Panc1 (cell line): Measurements from ENCODE around the gene DCUN1D3. TPM values are rescaled to one million over a fixed set of nuclear protein-coding genes. Genes with fewer than 3 reads are reported as not detected.

ENCODE experiments used
- ATAC-seq: fragments of 200-7000 bp; cut with Tn5 transposase; 2 replicates; pipeline ENCODE4 v1.9.1; 2020; ENCODE audit warnings: mild to moderate bottlenecking, moderate library complexity
- BruUV-seq: library from RNA; stranded (reverse); fragments of 400-500 nt; replicated peaks from 2 replicates; lab custom pipeline; 2021; lab: Mats Ljungman, UMichigan
- CTCF ChIA-PET: fragments of 300-600 bp; sonication (Branson Sonifier 250); formaldehyde crosslinking; loops from one replicate; lab custom pipeline; 2022; ENCODE audit warnings: antibody characterized with exemption; lab: Charles Lee
- POLR2A ChIA-PET: fragments of 300-600 bp; sonication (Branson Sonifier 250); formaldehyde crosslinking; loops from one replicate; lab custom pipeline; 2022; ENCODE audit warnings: antibody characterized with exemption; lab: Charles Lee
- DNase-seq: peaks from one replicate; pipeline ENCODE4 v3.0.0-alpha.2; 2010; ENCODE audit warnings: low read depth, low spot score
- H3K27ac ChIP-seq: 2 replicates; pipeline ENCODE4 v1.5.1; 2011; ENCODE audit warnings: mild to moderate bottlenecking, low read length, inconsistent platforms
- H3K27me3 ChIP-seq: fragments of 200-500 bp; sonication (Bioruptor generic); 2 replicates; pipeline ENCODE4 v1.6.0; 2014; ENCODE audit warnings: low read length, inconsistent platforms; ENCODE audit not compliant: control insufficient read depth, insufficient read depth
- H3K36me3 ChIP-seq: fragments of 200-500 bp; sonication (Bioruptor generic); 2 replicates; pipeline ENCODE4 v1.5.1; 2014; ENCODE audit warnings: inconsistent platforms, mild to moderate bottlenecking, low read length, moderate library complexity; ENCODE audit not compliant: control insufficient read depth, insufficient read depth
- H3K4me1 ChIP-seq: 2 replicates; pipeline ENCODE4 v1.5.1; 2011; ENCODE audit warnings: inconsistent platforms, mild to moderate bottlenecking, low read length, moderate library complexity; ENCODE audit not compliant: control insufficient read depth, insufficient read depth
- H3K4me3 ChIP-seq, 2 experiments: 2 replicates each; pipeline ENCODE4 v1.5.1; 2011 to 2012; ENCODE audit warnings: low read depth in 2 of 2, low read length in 2 of 2, mild to moderate bottlenecking in 2 of 2, inconsistent platforms in 1 of 2, moderate library complexity in 1 of 2
- H3K9me3 ChIP-seq: fragments of 200-500 bp; sonication (Bioruptor generic); 2 replicates; pipeline ENCODE4 v1.5.1; 2014; ENCODE audit warnings: low read depth, mild to moderate bottlenecking, inconsistent platforms, low read length, moderate library complexity; ENCODE audit not compliant: control insufficient read depth, insufficient read depth
- POLR2AphosphoS5 ChIP-seq: IDR thresholded peaks from 2 replicates; pipeline ENCODE4 v1.6.1; 2012; ENCODE audit warnings: mild to moderate bottlenecking, low read depth, low read length, moderate library complexity
- SIN3A ChIP-seq: IDR thresholded peaks from 2 replicates; pipeline ENCODE4 v1.6.1; 2012; ENCODE audit warnings: low read depth, mild to moderate bottlenecking, low read length, moderate library complexity, borderline replicate concordance; ENCODE audit not compliant: insufficient read depth
- TCF7L2 ChIP-seq: IDR thresholded peaks from 2 replicates; pipeline ENCODE4 v1.6.1; 2011; ENCODE audit warnings: mild to moderate bottlenecking, low read depth, low read length, inconsistent platforms
- in situ Hi-C: cut with HindIII; loops from 2 replicates; pipeline ENCODE4 v1.10.0; 2016; ENCODE audit warnings: low sequenced_read_pairs, low pct_unique_long_range_greater_than_20kb
- intact Hi-C: fragments of 100-400 bp; cut with micrococcal nuclease; formaldehyde crosslinking; loops from one replicate; pipeline ENCODE4 v1.10.0; 2022; ENCODE audit not compliant: unreplicated experiment
- total RNA-seq: library from RNA; stranded (reverse); gene quantifications from one replicate; pipeline ENCODE4 v1.2.1, GENCODE V29; 2021; ENCODE audit not compliant: unreplicated experiment
- TF ChIP-seq, protein P1 (sequence below), 2 experiments: IDR thresholded peaks; 2 replicates each; pipeline ENCODE4 v1.6.1; 2011 to 2012; ENCODE audit warnings: low read depth in 2 of 2, control low read depth in 1 of 2, low read length in 1 of 2, mild to moderate bottlenecking in 1 of 2, moderate library complexity in 1 of 2; ENCODE audit not compliant: insufficient read depth in 1 of 2
- TF ChIP-seq, protein P2 (sequence below): fragments of 450-650 bp; IDR thresholded peaks from 2 replicates; pipeline ENCODE4 v1.5.1; 2017; ENCODE audit warnings: mild to moderate bottlenecking

DCUN1D3 gene
- total RNA-seq, 1 experiment from 2014 or later = 23.5 TPM

DNA sequence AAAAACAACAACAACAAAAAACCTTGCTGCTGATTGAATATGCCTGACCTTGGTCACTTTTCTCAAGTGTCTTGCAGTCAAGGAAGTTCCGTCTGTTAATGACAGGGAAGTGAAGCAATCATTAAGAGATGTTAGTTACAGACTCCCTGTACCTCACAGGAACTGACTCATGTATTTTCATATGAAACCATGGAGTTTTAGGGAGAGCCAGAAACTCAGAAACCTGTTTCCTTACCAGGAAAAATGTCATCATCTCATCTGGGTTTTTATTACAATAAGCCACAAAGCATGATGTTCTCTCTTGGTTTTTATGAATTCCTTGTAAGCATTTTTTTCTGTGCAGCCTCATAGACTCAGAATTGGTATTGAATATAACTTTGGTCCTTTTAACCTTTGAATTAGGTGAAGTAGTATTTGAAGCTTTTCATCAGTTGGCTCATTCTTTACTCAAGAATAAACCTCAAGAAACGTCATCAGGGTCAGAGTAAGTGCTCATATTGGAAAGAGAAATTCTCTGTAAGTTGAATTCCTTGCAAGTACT is 10.7 kb upstream of the DCUN1D3 start:
- no peak overlapping the region for H3K4me3 ChIP-seq
- DNase-seq (no peak), ATAC-seq (peak; percentile 32; the same call in 1 of the 2 replicates)
- no peaks in the 10 kb centered on the region for H3K9me3 ChIP-seq
- no peaks in the 10 kb centered on the region for H3K27me3 ChIP-seq
- CTCF ChIA-PET = no interaction called here
- TF ChIP-seq POLR2AphosphoS5 = no peak
- no peak for TF ChIP-seq TCF7L2
- no peak for TF ChIP-seq SIN3A
- TF ChIP-seq, protein P1, sequence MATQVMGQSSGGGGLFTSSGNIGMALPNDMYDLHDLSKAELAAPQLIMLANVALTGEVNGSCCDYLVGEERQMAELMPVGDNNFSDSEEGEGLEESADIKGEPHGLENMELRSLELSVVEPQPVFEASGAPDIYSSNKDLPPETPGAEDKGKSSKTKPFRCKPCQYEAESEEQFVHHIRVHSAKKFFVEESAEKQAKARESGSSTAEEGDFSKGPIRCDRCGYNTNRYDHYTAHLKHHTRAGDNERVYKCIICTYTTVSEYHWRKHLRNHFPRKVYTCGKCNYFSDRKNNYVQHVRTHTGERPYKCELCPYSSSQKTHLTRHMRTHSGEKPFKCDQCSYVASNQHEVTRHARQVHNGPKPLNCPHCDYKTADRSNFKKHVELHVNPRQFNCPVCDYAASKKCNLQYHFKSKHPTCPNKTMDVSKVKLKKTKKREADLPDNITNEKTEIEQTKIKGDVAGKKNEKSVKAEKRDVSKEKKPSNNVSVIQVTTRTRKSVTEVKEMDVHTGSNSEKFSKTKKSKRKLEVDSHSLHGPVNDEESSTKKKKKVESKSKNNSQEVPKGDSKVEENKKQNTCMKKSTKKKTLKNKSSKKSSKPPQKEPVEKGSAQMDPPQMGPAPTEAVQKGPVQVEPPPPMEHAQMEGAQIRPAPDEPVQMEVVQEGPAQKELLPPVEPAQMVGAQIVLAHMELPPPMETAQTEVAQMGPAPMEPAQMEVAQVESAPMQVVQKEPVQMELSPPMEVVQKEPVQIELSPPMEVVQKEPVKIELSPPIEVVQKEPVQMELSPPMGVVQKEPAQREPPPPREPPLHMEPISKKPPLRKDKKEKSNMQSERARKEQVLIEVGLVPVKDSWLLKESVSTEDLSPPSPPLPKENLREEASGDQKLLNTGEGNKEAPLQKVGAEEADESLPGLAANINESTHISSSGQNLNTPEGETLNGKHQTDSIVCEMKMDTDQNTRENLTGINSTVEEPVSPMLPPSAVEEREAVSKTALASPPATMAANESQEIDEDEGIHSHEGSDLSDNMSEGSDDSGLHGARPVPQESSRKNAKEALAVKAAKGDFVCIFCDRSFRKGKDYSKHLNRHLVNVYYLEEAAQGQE (IDR thresholded peaks at IDR 0.05; ENCODE audit: insufficient read depth in 1 of 2, low read depth in 2 of 2, low read length in 1 of 2) = no peak
- TF ChIP-seq, protein P2, sequence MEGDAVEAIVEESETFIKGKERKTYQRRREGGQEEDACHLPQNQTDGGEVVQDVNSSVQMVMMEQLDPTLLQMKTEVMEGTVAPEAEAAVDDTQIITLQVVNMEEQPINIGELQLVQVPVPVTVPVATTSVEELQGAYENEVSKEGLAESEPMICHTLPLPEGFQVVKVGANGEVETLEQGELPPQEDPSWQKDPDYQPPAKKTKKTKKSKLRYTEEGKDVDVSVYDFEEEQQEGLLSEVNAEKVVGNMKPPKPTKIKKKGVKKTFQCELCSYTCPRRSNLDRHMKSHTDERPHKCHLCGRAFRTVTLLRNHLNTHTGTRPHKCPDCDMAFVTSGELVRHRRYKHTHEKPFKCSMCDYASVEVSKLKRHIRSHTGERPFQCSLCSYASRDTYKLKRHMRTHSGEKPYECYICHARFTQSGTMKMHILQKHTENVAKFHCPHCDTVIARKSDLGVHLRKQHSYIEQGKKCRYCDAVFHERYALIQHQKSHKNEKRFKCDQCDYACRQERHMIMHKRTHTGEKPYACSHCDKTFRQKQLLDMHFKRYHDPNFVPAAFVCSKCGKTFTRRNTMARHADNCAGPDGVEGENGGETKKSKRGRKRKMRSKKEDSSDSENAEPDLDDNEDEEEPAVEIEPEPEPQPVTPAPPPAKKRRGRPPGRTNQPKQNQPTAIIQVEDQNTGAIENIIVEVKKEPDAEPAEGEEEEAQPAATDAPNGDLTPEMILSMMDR = no peak
- POLR2A ChIA-PET = no interaction called here
- H3K4me1 ChIP-seq = peaks cover 35% of the 10 kb centered on the region
- no TSS peak for BruUV-seq
- intact Hi-C loops = no loop called here
- H3K27ac ChIP-seq = peak overlapping the region; percentile 64
- in situ Hi-C loops = no loop called here
- no peaks in the 10 kb centered on the region for H3K36me3 ChIP-seq

DNA sequence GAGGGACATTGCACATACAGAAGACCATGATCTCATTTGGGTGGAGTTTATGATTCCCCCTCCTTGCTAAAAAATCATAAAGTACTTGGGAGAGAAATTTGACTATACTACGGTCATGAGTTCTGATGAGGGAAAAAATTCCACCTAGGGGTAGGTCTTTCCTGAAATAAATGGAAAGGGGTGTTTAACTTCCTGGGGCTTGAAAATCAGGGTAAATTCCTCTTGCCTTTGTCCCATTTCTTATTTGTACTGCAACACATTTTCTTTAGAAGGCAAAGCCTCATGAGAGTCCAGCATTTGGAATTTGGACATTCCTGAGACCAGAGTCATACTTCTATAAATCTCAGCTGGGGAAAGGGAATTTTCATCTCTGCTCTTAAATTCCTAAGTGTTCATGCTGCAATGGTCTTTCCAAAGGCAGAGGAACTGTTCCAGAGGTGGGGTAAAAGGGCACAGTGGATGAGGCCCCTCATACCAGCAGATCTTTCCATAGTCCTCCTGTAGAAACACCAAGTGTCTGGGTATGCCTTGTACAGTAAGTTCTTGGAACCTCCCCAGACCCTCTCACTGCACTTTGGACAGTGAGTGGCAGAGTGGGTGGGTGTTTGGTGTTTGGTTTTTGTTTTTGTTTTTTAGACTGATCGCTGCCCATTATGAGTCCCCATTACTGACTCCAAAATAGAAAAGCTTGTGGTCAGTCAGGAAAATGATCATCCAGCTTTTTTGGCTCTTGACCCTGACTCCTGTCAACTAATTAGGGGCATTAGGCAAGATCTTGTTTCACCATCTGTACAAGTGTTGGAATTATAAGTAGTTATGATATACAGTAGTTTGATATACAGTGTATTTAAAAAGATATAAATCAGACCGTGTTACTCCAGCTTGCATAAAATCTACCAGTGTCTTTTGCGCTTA is 6.4 kb upstream of the DCUN1D3 start:
- Histone ChIP-seq H3K4me3 (no peak overlapping the region), H3K9me3 (no peaks in the 10 kb centered on the region), H3K36me3 (no peaks in the 10 kb centered on the region), H3K27me3 (no peaks in the 10 kb centered on the region), H3K27ac (peak overlapping the region; percentile 98), H3K4me1 (peaks cover 73% of the 10 kb centered on the region)
- no peak for DNase-seq
- in situ Hi-C loops (no loop called here), intact Hi-C loops (no loop called here)
- ATAC-seq = peak; percentile 65
- CTCF ChIA-PET = no interaction called here
- TF ChIP-seq, protein P1 (IDR thresholded peaks at IDR 0.05; ENCODE audit: insufficient read depth in 1 of 2, low read depth in 2 of 2, low read length in 1 of 2) = no peak
- no peak for TF ChIP-seq SIN3A
- TF ChIP-seq POLR2AphosphoS5 = peak; percentile 52; the same call in 1 of the 2 replicates
- POLR2A ChIA-PET = interaction anchor here (0.5 kb wide), 1 partner anchor 394 kb away, joined by 4 read pairs; no protein-coding TSS in a partner anchor
- no TSS peak for BruUV-seq
